ENCODE measurements around the gene PBX3.
"Not testable (repeated sequence)": the region's sequence is repeated elsewhere in the genome, so short reads cannot be mapped to it uniquely, and the experiment has no call there.

Gene PBX3

DNA sequence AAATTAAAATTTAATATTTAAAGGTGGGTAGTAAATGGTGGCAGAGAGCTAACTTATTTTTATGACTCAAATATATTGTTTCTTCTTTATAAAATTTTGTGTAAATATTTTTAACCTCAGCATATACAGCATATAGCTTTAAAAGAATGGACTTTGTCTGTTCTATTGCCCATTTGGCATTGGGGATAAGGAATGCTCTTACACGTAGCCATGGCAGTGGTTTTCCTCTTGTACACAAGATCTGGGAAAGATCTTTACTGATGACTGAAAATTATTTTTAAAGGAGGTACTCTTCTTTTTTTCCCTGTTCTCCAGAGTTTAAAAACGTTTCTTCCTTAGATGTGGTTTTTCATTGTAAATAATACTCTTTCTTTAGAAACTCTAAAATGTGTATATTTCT lies 75.0 kb downstream of the PBX3 start:
- no peak for DNase-seq (ENCODE audit: low read depth, low spot score)

DNA sequence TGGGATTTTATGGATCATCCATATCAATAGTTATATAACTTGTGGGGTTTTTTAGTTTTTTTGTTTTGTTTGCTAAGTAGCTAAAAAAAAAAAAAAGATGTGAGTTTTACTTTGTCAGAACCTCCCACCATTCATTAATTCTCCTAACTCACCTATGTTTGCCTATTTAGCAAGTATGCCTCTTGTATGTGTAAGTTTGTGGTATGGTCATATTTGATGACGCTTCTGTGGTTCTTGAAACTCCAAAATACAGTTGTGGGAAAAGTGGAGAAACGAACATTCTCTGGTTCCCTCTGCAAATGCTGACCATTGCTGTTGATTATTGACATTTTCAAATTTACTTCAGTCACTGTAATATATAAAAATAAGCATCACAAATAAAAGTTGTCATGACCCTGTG lies 75.7 kb downstream of the PBX3 start:
- DNase-seq (ENCODE audit: low read depth, low spot score): no peak

DNA sequence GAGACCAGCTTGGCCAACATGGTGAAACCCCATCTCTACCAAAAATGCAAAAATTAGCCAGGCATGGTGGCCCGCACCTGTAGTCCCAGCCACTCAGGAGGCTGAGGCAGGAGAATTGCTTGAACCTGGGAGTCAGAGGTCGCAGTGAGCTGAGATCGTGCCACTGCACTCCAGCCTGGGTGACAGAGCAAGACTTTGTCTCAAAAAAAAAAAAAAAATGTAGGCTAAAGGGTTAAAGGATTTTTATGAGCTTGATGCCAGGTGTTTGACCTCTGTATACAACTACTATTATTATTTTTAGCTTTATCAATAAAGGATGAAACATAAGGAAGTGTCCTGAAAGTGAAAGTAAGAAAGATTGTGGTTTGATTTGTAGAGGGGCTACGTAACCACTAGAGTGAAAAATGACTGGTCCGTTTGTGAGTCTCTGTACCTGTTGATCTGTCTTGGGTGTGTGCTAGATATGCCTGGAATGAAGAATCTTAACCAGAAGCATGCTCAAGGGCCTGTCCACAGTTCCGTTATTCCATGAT lies 76.8 kb downstream of the PBX3 start:
- DNase-seq (ENCODE audit: low read depth, low spot score): not testable (repeated sequence)

DNA sequence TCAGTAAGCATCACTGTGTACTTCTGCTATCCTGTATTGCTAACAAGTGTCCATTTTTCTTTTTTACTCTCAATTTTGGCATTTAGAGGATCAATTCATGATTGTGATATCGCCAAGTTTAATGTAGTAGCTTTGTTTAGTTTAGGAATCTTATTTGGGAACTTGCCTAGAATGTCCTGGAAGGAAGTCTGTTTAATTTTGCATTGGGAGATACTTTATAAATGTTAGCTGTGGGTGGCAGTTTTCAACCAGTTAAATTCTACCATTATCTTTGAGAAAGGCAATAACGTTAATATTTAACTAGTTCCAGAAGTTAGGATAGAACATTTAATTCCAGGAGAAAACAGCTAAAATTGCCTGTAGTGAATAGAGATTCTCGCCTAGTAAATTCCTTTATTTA lies 78.6 kb downstream of the PBX3 start:
- DNase-seq (ENCODE audit: low read depth, low spot score): no peak

DNA sequence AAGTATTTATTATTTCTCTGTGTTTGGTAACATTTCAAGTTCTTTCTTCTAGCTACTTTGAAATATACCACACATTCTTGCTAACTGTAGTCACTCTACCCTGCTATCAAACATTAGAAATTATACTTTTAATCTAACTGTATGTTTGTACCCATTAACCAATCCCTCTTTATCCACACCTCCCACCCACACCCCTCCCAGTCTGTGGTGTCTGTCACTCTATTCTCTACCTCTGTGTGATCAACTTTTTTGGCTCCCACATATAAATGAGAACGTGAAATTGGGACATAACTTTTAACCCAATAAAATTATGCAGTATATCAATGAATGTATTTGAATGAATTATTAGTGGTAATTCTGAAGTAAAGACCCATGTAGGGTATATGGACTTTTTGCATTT lies 79.7 kb downstream of the PBX3 start:
- no peak for DNase-seq (ENCODE audit: low read depth, low spot score)

DNA sequence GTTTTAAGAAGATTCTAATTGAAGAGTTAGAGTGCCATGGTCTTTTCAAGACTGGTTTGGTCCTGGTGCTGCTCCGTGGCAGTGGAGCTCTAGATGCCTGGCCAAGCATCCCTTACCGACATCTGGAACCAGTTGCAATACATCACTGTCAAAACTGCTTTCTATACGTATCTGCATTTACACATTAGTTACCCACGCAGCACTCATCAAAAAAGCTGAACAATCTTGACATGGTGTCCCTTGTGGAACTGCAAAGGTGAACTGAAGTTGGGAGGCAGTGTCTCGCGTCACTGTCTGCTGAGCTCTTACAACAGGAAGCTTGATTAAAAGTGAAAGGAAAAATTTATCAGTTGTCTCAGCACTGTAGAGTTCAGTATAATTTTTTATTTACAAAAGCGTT lies 82.6 kb downstream of the PBX3 start:
- DNase-seq (ENCODE audit: low read depth, low spot score): no peak

DNA sequence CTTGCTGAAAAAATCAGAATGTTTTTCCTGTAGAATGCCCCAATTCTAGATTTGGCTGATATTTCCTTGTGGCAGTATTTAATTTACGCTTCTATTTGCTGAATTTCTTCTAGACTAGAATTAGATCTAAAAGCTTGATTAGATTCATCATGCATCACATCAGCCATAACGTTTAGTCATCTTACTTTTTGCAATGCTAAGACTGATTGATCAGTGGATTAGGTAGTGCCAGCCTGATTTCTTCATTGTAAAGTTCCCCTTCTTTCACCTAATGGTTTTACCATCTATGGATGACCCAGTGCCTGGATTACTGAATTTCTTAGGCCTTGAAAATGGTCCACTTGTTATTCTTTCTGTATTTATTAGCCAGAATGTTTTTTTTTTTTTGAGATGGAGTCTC lies 83.9 kb downstream of the PBX3 start:
- DNase-seq (ENCODE audit: low read depth, low spot score): no peak

DNA sequence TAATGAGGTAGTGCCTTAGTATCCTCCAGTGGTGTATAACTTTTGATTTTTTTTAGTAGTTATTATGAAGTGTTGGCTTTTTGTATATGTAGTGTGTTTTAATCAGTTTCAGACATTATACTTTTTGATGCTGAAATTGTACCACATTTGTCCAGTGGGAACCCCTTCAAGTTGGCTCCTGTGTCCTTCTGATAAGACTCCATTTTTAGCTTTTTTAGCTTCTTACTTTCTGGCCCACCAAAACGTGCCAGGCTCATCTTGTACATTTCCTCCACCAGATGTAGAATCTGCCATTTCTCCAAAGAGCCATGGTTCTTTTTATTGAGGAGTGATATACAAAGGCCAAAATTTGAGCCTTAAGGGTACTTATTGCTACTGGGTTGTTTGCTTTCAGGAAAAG lies 84.4 kb downstream of the PBX3 start:
- DNase-seq (ENCODE audit: low read depth, low spot score): no peak

GRCh38 chr9:125835655-125836054 lies 88.5 kb downstream of the PBX3 start:
- DNase-seq (ENCODE audit: low read depth, low spot score): no peak

DNA sequence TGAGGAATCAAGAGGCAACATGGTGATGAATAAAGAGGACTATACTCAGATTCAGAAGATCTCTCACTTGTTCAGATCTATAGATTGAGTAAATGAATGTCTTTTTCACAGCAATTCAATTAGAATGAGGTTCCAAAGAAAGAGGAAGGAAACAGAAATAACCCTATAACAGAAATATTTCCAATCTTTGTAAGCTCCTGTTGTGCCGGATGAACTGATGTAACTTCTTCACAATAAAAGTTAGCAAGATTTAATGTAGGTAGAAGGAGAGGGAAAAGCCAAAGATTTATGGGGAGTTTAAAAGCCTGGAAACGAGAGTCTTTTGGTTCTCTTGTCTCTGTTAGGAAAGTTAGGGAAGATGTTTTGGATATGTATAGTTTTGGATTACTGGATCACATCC lies 92.1 kb downstream of the PBX3 start:
- no peak for DNase-seq (ENCODE audit: low read depth, low spot score)

DNA sequence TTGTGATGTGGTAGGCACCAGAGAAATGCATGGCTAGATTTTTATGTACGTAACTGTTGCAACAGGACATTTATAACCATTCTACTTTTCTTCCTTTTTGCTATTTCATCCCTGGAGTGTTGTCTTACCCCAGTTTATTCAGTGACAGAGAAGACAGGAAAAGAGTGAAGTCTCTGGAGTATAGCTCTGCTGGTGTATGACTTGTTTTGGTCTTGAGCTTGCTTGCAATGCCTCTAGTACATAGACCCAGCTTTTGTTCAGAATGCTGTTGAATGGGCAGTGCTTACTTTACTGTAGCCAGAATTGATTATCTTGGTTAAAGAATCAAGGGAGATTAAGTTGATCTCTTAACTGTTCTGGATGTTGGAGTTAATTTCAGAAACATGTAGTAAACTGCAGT lies 94.3 kb downstream of the PBX3 start:
- no peak for DNase-seq (ENCODE audit: low read depth, low spot score)

DNA sequence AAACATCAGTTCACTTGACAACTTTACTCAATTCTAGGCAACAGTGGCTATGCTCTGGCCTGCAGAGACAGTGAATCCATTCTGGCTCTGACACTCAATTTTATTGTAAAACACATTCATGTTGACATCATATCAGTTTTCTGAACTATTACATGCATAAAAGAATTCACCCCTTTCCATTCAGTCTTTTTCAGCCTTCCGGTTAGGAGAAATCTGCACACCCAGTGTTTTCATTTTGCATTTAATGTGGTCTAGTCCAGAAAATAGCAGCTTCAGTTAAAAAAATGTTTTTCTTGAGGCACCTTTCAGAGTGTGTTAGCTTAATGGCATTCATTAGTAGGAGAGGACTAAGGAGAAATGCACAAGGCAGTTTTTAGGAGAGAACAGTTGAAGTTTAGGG lies 95.1 kb downstream of the PBX3 start:
- no peak for DNase-seq (ENCODE audit: low read depth, low spot score)

GRCh38 chr9:125843646-125844045 lies 96.5 kb downstream of the PBX3 start:
- peak; percentile 32 for DNase-seq (ENCODE audit: low read depth, low spot score)

DNA sequence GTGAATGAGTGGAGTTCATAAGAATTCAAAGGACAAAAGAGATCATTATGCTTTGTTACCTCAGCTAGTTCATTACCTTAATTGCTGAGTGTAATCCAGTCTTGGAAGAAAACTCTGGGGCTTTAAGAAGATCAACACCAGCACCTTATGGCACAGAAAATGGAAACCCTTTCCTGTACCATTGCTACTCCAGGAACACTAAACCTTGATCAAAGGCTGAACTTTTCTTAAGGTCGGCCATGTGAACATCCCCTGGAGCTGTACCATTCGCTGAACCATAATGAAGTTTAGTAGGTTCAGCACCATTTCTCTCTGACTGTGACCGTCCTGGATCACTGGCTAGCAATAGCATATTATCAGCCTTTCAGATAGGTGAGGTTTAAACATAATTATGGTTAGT lies 97.4 kb downstream of the PBX3 start:
- DNase-seq (ENCODE audit: low read depth, low spot score): no peak

- no peak for DNase-seq (ENCODE audit: low read depth, low spot score)
These were observed 98.2 kb downstream of the PBX3 start for GRCh38 chr9:125845271-125845808.

DNA sequence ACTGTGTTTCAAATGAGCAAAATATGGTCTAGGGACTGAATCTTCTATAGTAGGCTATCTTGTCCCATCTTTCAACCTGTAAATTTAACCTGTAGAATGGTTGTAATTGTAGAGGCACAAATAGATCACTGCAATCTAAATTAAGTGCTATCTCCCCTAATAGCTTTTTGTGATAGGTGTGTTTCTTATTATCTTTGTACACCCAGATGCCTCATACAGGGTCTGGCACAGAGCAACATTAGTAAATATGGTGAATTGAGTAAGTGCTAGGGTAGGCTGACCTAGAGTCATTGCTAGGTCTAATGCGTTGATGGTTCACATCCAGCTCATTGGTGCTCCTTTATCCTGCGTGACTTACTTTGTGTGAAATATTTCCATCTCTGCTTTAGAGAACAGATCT lies 100.6 kb downstream of the PBX3 start:
- no peak for DNase-seq (ENCODE audit: low read depth, low spot score)

- DNase-seq (ENCODE audit: low read depth, low spot score): no peak
These were observed 103.0 kb downstream of the PBX3 start for GRCh38 chr9:125850106-125850632.

GRCh38 chr9:125850763-125851162 lies 103.6 kb downstream of the PBX3 start:
- DNase-seq (ENCODE audit: low read depth, low spot score): no peak

DNA sequence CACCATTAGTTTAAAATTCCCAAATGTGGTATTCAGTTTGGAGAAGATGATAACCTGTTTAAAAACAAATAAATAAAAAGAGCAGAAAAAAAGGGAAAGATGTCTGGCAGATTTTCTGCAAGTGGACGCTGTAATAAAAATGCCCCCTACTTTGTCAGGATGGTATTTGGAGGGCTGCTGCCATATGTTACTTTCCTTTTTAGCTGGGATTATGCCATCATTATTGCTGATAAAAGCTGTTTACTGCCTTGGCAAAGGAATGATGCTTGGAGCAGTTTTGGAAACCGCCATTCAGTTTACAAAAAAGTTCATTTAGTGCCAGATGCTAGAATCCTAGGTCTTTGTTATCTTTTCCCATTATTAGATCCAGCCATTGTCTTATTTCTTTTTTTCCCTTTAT lies 104.8 kb downstream of the PBX3 start:
- DNase-seq (ENCODE audit: low read depth, low spot score): no peak

DNA sequence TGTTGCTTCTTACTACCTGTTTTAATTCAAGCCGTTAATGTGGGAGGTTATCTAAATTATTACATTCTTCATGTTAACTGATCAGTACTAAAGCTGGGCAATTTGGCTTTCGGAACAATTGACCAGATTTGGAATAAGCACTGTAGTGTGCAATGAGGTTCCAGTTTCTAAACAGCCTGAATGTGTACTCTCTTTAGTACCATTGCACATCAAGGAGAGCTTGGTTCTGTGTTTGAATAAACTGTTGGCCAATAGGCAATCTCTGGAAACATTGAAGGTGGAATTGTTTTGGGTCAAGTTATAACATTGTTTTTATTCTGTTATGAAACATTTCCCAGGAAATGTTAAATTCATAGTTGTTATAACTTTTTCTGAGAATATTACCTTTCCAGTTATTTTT lies 105.2 kb downstream of the PBX3 start:
- no peak for DNase-seq (ENCODE audit: low read depth, low spot score)

DNA sequence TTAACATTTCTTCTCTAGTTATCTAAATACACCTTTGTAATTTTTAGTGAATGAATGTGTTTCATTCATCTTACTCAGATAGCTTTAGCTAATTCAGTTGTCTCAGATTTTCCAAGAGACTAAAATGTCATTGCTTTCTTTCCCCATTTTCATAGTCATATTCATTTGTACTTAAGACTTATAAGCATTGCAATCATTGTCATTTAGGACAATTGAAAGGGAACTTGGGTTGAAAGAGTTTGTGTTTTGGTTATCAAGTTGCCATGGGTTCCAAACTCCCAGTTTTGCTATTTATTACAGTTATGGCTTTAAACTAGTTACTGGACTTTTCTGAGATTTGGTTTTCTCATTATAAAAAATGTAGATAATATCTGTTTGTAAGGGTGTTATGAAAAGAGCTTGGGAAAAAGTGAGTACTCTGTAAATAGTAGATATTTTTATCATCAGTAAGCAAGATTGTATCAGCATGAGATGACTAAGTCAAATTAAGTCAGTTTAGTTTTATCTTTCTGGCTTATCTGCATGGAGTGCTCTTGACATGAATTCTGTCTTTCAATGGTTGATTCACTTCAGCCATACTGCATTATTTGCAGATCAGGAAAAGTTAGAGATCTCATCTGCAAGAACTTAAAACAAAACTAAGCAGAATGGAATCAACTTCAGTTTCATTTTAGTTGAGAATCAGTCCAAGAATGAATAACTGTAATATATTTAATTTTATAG lies 107.5 kb downstream of the PBX3 start:
- DNase-seq (ENCODE audit: low read depth, low spot score): no peak

GRCh38 chr9:125856331-125856730 lies 109.2 kb downstream of the PBX3 start:
- DNase-seq (ENCODE audit: low read depth, low spot score): no peak

- DNase-seq (ENCODE audit: low read depth, low spot score): no peak
These were observed 114.4 kb downstream of the PBX3 start for GRCh38 chr9:125861405-125862058.
